ENCODE measurements around the gene ANKMY1. TPM values are rescaled to one million over a fixed set of nuclear protein-coding genes. Genes with fewer than 3 reads are reported as not detected.

ANKMY1 gene
- total RNA-seq, 1 experiment from 2014 or later, result 28.3 TPM

GRCh38 chr2:240505910-240506309, 51.9 kb downstream of the ANKMY1 start:
- DNase-seq (ENCODE audit: low read depth, low spot score), result no peak
- ChIA-PET RAD21 (ENCODE audit: low non-redundant PET in 1 of 2, low total read pairs in 2 of 2, uncharacterized antibody in 2 of 2, unreplicated experiment in 2 of 2) (no interaction called here), CTCF (no interaction called here), POLR2A (no interaction called here)
- no peaks in the 10 kb centered on the region for H4K20me1 ChIP-seq (ENCODE audit: insufficient read depth)
- H3K9me3 ChIP-seq (ENCODE audit: control insufficient read depth in 1 of 2, insufficient read depth in 1 of 2, low read depth in 1 of 2, low read length in 2 of 2), result no peaks in the 10 kb centered on the region
- no peak overlapping the region for H3K27ac ChIP-seq (ENCODE audit: low read depth, low read length)
- no peak overlapping the region for H3K9ac ChIP-seq (ENCODE audit: low read length)
- H3K79me2 ChIP-seq (ENCODE audit: insufficient read depth, low read length), result no peaks in the 10 kb centered on the region
- H2AFZ ChIP-seq (ENCODE audit: low read depth, low read length, poor library complexity, severe bottlenecking), result no peak overlapping the region
- no peak for TF ChIP-seq ZBTB33 (IDR thresholded peaks at IDR 0.05; ENCODE audit: extremely low read depth, insufficient replicate concordance, low read length)
- TF ChIP-seq MAX (IDR thresholded peaks at IDR 0.05), result no peak
- TF ChIP-seq ELF1 (IDR thresholded peaks at IDR 0.05; ENCODE audit: borderline replicate concordance, low read depth), result no peak
- TF ChIP-seq CTCF (IDR thresholded peaks at IDR 0.05 in 2 of 3, conservative IDR thresholded peaks at IDR 0.05 in 1 of 3; ENCODE audit: borderline replicate concordance in 1 of 3, insufficient read depth in 1 of 3, low read depth in 2 of 3, low read length in 2 of 3), result no peak
- TF ChIP-seq EGR1 (IDR thresholded peaks at IDR 0.05; ENCODE audit: low read depth), result no peak
- no peak for TF ChIP-seq SRF (IDR thresholded peaks at IDR 0.05; ENCODE audit: low read depth)
- TF ChIP-seq SP1 (IDR thresholded peaks at IDR 0.05; ENCODE audit: low read depth), result no peak
- TF ChIP-seq EZH2 (IDR thresholded peaks at IDR 0.05), result no peak
- no peak for TF ChIP-seq REST (IDR thresholded peaks at IDR 0.05; ENCODE audit: low read depth)
- no peak for TF ChIP-seq POLR2AphosphoS5 (IDR thresholded peaks at IDR 0.05; ENCODE audit: low read depth, low read length)
- no peak for TF ChIP-seq YY1 (IDR thresholded peaks at IDR 0.05; ENCODE audit: extremely low read depth, insufficient replicate concordance, low read depth, low read length)
- no peak for TF ChIP-seq TCF7L2 (IDR thresholded peaks at IDR 0.05; ENCODE audit: borderline replicate concordance, extremely low read depth, insufficient read depth, insufficient read length)
- no peak for TF ChIP-seq SIN3A (IDR thresholded peaks at IDR 0.05; ENCODE audit: low read depth)
- TF ChIP-seq ZFX (IDR thresholded peaks at IDR 0.05), result no peak
- TF ChIP-seq ATF3 (IDR thresholded peaks at IDR 0.05), result no peak
- no TSS peak for BruUV-seq (replicated peaks)
- H3K27me3 ChIP-seq (ENCODE audit: insufficient read depth, low read length), result no peaks in the 10 kb centered on the region
- H3K4me1 ChIP-seq (ENCODE audit: control insufficient read depth in 1 of 2, insufficient read depth in 2 of 2, low read length in 2 of 2), result no peaks in the 10 kb centered on the region
- no peaks in the 10 kb centered on the region for H3K9me2 ChIP-seq (ENCODE audit: insufficient read depth)
- H3K4me2 ChIP-seq (ENCODE audit: low read length), result no peak overlapping the region
- intact Hi-C loops (cut with micrococcal nuclease), result no loop called here
- no peak for ATAC-seq
- H3K36me3 ChIP-seq (ENCODE audit: control insufficient read depth in 1 of 2, insufficient read depth in 2 of 2, low read length in 2 of 2), result no peaks in the 10 kb centered on the region
- H3K4me3 ChIP-seq (replicated peaks in 1 of 2; ENCODE audit: low read depth in 1 of 2, low read length in 2 of 2), result no peak overlapping the region

Data from HCT116 (cell line).